Karpas-422 (cell line): ENCODE measurements around the gene FAM76A. TPM values are rescaled to one million over a fixed set of nuclear protein-coding genes. Genes with fewer than 3 reads are reported as not detected.

Experiments
- small RNA-seq: library from RNA; depleted of rRNA; stranded (forward); fragments of <200 nt; gene quantifications from one replicate; pipeline ENCODE3, GENCODE V24; 2014
- total RNA-seq: library from RNA; depleted of rRNA; stranded (reverse); fragments of >200 nt; shearing (Covaris generic); gene quantifications from 2 replicates; pipeline ENCODE4 v1.2.3, GENCODE V29; 2014; ENCODE audit warnings: low replicate concordance; rRNA removed

FAM76A gene
- total RNA-seq, 1 experiment from 2014 or later = 18.7 TPM

Small RNAs within 50 kb of the gene (small RNA-seq; reads per million reads assigned to genes)
- not detected for gene AL020997.2
- gene RNU6-424P = not detected

Other genes with a start within 250 kb of the FAM76A start
- gene WASF2, start 235.8 kb upstream of the FAM76A start, total RNA-seq = 20.2 and 21.7 TPM in 2 replicates
- 2.1 and 2.2 TPM in 2 replicates for gene AHDC1, start 121.8 kb upstream of the FAM76A start, total RNA-seq
- gene FGR, start 90.8 kb upstream of the FAM76A start, total RNA-seq = 3.0 and 5.6 TPM in 2 replicates
- gene IFI6, start 53.8 kb upstream of the FAM76A start, total RNA-seq = 67.3 and 88.2 TPM in 2 replicates
- 27.9 and 39.9 TPM in 2 replicates for gene STX12, start 47.3 kb downstream of the FAM76A start, total RNA-seq
- 38.3 and 48.1 TPM in 2 replicates for gene PPP1R8, start 104.8 kb downstream of the FAM76A start, total RNA-seq
- gene THEMIS2, start 146.6 kb downstream of the FAM76A start, total RNA-seq = 8.7 and 9.2 TPM in 2 replicates
- gene RPA2, start 188.6 kb downstream of the FAM76A start, total RNA-seq = 67.0 and 72.5 TPM in 2 replicates
- gene SMPDL3B, start 209.0 kb downstream of the FAM76A start, total RNA-seq = 0.36 TPM in 1 of 2 replicates, not detected in the other
- gene XKR8, start 234.0 kb downstream of the FAM76A start, total RNA-seq = 2.0 and 4.6 TPM in 2 replicates